ENCODE measurements around the gene DCN.

DCN gene

DNA sequence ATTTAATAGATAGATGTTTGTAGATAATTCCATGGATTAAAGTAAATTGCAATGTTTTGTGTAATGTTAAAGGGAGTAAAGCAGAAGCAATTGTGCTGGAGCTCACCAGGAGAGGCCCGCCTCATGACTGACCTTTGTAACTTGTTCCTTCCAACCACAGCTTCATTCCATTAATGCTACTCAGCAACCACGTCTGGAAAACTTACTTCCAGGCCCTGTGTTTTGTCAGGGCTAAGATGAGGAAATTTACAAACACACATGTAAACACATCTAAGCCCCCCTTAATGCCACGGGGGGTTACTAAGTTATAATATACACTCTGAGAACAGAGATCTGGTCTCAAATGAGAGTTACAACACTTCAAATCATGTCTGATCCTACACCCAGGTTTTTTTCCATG, 83.7 kb downstream of the DCN start:
- FAIRE-seq, result no peak

DNA sequence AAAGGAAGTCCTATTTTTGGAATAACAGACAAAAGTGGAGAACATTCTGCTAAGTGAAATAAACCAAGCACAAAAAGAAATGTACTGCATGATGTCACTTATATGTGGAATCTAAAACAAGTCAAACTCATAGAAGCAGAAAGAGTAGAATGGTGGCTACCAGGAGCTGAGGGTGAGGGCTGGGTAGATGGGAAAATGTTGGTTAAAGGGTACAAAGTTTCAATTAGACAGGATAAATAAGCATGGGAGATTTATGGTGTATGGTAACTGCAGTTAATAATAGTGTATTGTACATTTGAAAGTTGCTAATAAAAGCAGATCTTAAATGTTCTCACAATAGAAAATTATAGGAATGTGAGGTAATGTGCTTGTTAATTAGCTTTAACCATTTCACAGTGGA, 84.2 kb downstream of the DCN start:
- FAIRE-seq, result no peak

DNA sequence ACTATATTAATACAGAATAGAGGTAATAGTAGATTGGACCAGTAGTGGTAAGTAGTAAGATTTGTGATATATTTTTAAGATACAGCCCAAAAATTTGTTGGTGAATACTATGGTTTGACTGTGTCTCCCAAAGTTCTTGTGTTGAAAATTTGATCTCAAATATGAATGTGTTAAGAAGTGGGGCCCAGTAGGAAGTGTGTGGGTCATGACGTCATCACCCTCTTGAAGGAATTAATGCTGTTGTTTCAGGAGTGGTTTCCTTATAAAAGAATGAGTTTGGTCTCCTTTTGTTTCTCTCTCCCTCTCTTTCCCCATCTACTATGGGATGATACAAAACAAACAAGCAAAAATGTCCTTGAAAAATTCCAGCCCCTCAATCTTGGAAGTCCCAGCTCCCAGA, 87.7 kb downstream of the DCN start:
- FAIRE-seq, result no peak

DNA sequence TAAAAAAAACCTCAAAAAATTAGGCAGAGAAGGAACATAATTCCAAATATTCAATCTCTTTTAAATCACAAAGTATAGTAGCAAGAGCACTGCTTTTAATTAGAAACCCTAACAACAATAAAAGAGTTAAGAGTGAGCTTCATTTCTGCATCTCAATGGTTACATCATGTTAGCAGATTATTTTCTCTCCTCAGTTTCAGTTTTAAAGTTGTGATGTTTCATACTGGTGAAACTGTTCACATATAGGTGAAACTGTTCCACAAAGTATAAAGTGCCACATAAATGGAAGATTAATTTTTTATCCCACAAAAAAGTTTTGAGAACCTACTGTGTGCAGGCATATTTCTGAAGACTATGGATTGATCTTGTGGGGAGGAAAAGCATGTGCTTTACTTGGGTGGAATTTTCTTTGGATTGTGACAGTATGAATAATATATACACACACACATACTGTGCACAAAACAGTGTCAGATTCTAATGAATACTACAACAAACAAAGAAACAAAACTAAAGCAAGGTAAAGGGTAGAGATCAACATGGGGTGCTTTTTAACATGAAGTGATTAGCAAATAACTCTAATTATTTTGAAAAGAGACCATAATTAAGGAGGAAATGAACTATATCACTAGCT, 88.5 kb downstream of the DCN start:
- no peak for FAIRE-seq

DNA sequence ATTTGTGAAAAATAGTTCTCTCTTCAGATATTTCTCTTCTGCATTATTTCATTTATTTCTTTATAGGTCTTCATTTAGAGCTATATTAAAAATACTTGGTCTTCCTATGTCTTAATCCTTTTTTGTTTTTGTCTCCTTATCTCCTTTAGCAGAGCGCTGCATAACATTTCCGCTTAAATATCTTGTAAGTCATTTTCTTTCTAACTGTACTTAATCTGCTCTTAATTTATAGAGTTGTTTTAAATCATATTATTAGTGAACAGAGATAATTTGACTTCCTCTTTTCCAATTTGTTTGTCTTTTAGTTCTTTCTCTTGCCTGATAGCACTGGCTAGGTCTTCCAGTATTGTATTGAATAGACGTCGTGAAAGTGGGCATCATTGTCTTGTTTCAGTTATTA, 89.3 kb downstream of the DCN start:
- FAIRE-seq, result no peak

DNA sequence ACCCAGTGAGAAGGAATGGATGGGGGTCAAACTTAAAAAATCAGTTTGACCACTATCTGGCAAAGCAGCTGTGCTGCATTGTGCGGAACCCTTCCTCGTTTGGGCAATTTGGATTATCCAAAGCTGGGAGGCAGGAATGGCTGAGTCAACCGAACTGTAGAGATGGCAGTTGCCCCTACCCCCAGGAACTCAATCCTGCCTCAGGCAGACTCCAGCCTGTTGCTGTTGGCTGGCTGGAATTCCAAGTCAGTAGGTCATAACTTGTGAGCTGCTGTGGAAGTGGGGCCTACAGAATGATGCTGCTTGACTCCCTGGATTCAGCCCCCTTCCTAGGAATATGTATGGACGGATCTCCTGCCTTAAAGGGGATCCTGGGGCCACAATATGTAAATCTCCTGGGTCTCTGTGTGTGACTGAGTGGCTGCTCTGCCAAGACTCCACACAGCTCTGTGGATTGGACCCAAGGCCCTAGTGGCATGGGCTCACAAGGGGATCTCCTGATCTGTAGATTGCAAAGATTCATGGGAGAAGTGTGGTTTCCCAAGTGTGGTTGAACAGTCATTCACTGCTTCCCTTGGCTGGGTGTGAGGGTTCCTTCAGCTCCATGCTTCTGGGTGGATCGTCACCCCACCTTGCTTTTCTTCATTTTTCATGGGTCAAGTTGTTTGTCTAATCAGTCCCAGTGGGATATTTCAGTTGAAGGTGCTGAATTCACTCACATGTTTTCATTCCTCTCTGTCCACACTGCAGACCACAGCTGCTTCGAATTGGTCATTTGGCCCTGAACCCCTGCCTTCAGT, 90.5 kb downstream of the DCN start:
- no peak for FAIRE-seq

Measured in A204.1 (cell line).